ENCODE data around the gene TNFAIP3. TPM values are rescaled to one million over a fixed set of nuclear protein-coding genes. Genes with fewer than 3 reads are reported as not detected.
"Not testable (repeated sequence)": the region's sequence is repeated elsewhere in the genome, so short reads cannot be mapped to it uniquely, and the experiment has no call there.

The TNFAIP3 gene
- total and polyA plus RNA-seq, 2 experiments from 2014 or later, result 73.4 to 141 TPM

DNA sequence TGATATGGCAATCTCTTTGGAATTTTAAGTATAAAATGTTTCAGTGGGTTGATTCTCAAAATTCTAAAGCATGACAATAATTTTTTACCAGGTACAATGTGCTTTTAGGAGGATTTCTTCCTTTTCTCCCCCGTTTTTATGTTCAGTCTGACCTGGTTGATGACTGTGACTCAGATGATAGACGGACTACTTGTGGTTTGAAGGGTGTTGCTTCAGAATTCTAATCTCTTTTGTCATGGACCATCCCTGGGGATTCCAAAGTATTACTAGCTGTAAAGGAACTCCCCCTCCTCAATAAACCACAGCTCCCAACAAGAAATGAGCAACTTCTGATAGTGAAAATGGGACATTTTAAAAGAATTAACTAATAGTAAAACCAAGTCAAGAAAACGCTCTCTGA, 34.9 kb upstream of the TNFAIP3 start:
- no peaks in the 10 kb centered on the region for H3K9me3 ChIP-seq (ENCODE audit: low read depth)
- H4K20me1 ChIP-seq (ENCODE audit: insufficient read depth, poor library complexity, severe bottlenecking), result no peaks in the 10 kb centered on the region
- 62% methylated on average over 3 of the region's 3 CpGs for WGBS (ENCODE audit: low lambda C conversion rate, missing lambda C conversion rate)
- TF ChIP-seq EZH2 (IDR thresholded peaks at IDR 0.05; ENCODE audit: borderline replicate concordance), result no peak
- TF ChIP-seq EZH2phosphoT487 (IDR thresholded peaks at IDR 0.05; ENCODE audit: low read depth, severe bottlenecking, unreplicated experiment), result no peak
- TF ChIP-seq, protein P1, sequence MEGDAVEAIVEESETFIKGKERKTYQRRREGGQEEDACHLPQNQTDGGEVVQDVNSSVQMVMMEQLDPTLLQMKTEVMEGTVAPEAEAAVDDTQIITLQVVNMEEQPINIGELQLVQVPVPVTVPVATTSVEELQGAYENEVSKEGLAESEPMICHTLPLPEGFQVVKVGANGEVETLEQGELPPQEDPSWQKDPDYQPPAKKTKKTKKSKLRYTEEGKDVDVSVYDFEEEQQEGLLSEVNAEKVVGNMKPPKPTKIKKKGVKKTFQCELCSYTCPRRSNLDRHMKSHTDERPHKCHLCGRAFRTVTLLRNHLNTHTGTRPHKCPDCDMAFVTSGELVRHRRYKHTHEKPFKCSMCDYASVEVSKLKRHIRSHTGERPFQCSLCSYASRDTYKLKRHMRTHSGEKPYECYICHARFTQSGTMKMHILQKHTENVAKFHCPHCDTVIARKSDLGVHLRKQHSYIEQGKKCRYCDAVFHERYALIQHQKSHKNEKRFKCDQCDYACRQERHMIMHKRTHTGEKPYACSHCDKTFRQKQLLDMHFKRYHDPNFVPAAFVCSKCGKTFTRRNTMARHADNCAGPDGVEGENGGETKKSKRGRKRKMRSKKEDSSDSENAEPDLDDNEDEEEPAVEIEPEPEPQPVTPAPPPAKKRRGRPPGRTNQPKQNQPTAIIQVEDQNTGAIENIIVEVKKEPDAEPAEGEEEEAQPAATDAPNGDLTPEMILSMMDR (IDR thresholded peaks at IDR 0.05; ENCODE audit: poor library complexity), result no peak
- no peak overlapping the region for H3K4me3 ChIP-seq
- H3K27ac ChIP-seq, result no peak overlapping the region
- no peaks in the 10 kb centered on the region for H3K79me2 ChIP-seq
- no peak overlapping the region for H3K4me2 ChIP-seq
- H3K4me1 ChIP-seq (ENCODE audit: insufficient read depth), result no peaks in the 10 kb centered on the region
- H3K9me2 ChIP-seq (replicated peaks; ENCODE audit: insufficient read depth), result no peaks in the 10 kb centered on the region
- no peak for DNase-seq (ENCODE audit: low spot score)
- no peaks in the 10 kb centered on the region for H3K27me3 ChIP-seq
- no peak overlapping the region for H2AFZ ChIP-seq
- no peaks in the 10 kb centered on the region for H3K36me3 ChIP-seq (replicated peaks; ENCODE audit: insufficient read depth, low read depth)

DNA sequence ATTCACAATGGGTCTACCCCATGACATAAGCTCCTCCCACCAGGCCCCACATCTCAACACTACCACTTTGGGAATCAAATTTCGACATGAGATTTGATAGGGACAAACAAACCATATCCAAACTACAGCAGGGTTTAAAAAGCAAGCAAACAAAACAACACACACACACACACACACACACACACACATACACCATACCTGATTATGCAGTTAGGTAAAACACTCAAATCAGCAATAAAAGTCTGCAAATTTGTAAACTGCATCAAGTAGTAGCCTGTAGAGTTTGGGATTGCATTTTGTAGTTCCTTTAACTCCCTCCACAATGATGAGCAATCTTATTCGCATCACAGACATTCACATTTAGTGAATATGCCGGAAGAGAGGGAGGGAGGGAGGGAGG, 32.6 kb upstream of the TNFAIP3 start:
- Histone ChIP-seq H3K36me3 (replicated peaks; ENCODE audit: insufficient read depth, low read depth) (no peaks in the 10 kb centered on the region), H3K4me1 (ENCODE audit: insufficient read depth) (no peaks in the 10 kb centered on the region), H4K20me1 (ENCODE audit: insufficient read depth, poor library complexity, severe bottlenecking) (no peaks in the 10 kb centered on the region), H3K4me2 (no peak overlapping the region), H3K9me2 (replicated peaks; ENCODE audit: insufficient read depth) (no peaks in the 10 kb centered on the region), H3K9me3 (ENCODE audit: low read depth) (no peaks in the 10 kb centered on the region), H3K4me3 (no peak overlapping the region), H3K27ac (no peak overlapping the region), H3K79me2 (no peaks in the 10 kb centered on the region), H3K27me3 (no peaks in the 10 kb centered on the region), H2AFZ (no peak overlapping the region)
- DNase-seq (ENCODE audit: low spot score), result no peak
- 97% methylated on average over 3 of the region's 3 CpGs for WGBS (ENCODE audit: low lambda C conversion rate, missing lambda C conversion rate)
- TF ChIP-seq, protein P1 (IDR thresholded peaks at IDR 0.05; ENCODE audit: poor library complexity), result no peak

DNA sequence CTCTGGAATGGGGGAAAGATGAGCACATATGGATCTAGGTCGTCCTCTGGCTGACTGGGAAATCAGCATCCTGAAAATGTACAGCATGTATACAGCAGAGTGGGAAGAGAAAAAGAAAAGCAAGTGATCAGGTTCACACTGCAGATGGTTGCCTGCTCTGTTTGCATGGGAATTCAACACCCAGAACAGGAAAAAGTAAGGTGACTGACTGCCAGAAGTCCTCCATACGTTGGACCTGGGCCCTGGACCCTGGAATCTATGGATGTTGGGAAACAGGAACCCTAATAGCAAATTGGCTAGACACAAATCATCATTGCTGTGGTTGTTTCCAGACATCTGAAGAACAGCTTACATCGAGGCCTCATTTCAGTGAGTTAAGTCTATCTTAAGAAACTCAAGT, 30.3 kb upstream of the TNFAIP3 start:
- Histone ChIP-seq H2AFZ (no peak overlapping the region), H3K9me2 (replicated peaks; ENCODE audit: insufficient read depth) (no peaks in the 10 kb centered on the region), H3K27me3 (no peaks in the 10 kb centered on the region), H3K4me3 (no peak overlapping the region), H4K20me1 (ENCODE audit: insufficient read depth, poor library complexity, severe bottlenecking) (no peaks in the 10 kb centered on the region), H3K79me2 (no peaks in the 10 kb centered on the region), H3K9me3 (ENCODE audit: low read depth) (peaks cover 5% of the 10 kb centered on the region), H3K4me1 (ENCODE audit: insufficient read depth) (no peaks in the 10 kb centered on the region), H3K27ac (no peak overlapping the region), H3K36me3 (replicated peaks; ENCODE audit: insufficient read depth, low read depth) (no peaks in the 10 kb centered on the region), H3K4me2 (no peak overlapping the region)
- 73% methylated on average over 3 of the region's 3 CpGs for WGBS (ENCODE audit: low lambda C conversion rate, missing lambda C conversion rate)
- TF ChIP-seq EZH2 (IDR thresholded peaks at IDR 0.05; ENCODE audit: borderline replicate concordance), result no peak
- TF ChIP-seq, protein P1 (IDR thresholded peaks at IDR 0.05; ENCODE audit: poor library complexity), result no peak
- TF ChIP-seq EZH2phosphoT487 (IDR thresholded peaks at IDR 0.05; ENCODE audit: low read depth, severe bottlenecking, unreplicated experiment), result no peak
- no peak for DNase-seq (ENCODE audit: low spot score)

DNA sequence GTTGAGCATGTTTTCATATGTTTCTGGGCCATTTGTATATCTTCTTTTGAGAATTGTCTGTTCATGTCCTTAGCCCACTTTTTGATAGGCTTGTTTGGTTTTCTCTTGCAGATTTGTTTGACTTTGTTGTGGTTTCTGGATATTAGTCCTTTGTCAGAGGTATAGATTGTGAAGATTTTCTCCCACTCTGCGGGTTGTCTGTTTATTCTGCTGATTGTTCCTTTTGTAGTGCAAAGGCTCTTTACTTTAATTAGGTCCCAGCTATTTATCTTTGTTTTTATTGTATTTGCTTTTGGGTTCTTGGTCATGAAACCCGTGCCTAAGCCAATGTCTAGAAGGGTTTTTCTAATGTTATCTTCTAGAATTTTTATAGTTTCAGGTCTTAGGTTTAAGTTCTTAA, 29.0 kb upstream of the TNFAIP3 start:
- 55% methylated on average over 2 of the region's 2 CpGs for WGBS (ENCODE audit: low lambda C conversion rate, missing lambda C conversion rate)
- not testable (repeated sequence) for H3K36me3 ChIP-seq (replicated peaks; ENCODE audit: insufficient read depth, low read depth); H3K4me1 ChIP-seq (ENCODE audit: insufficient read depth); H2AFZ ChIP-seq; H3K4me3 ChIP-seq; DNase-seq (ENCODE audit: low spot score); H3K27me3 ChIP-seq; H3K9me3 ChIP-seq (ENCODE audit: low read depth); H3K79me2 ChIP-seq; H4K20me1 ChIP-seq (ENCODE audit: insufficient read depth, poor library complexity, severe bottlenecking); H3K27ac ChIP-seq; H3K4me2 ChIP-seq; H3K9me2 ChIP-seq (replicated peaks; ENCODE audit: insufficient read depth)

DNA sequence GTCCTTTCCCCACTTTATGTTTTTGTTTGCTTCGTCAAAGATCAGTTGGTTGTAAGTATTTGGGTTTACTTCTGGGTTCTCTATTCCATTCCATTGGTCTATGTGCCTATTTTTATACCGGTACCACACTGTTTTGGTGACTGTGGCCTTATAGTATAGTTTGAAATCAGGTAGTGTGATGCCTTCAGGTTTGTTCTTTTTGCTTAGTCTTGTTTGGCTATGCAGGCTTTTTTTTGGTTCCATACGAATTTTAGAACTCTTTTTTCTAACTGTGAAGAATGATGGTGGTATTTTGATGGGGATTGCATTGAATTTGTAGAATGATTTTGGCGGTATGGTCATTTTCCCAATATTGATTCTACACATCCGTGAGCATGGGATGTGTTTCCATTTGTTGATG, 28.5 kb upstream of the TNFAIP3 start:
- H3K79me2 ChIP-seq; H3K9me3 ChIP-seq (ENCODE audit: low read depth); H2AFZ ChIP-seq; H4K20me1 ChIP-seq (ENCODE audit: insufficient read depth, poor library complexity, severe bottlenecking); H3K27me3 ChIP-seq; H3K4me1 ChIP-seq (ENCODE audit: insufficient read depth); H3K27ac ChIP-seq; H3K9me2 ChIP-seq (replicated peaks; ENCODE audit: insufficient read depth); H3K36me3 ChIP-seq (replicated peaks; ENCODE audit: insufficient read depth, low read depth); H3K4me3 ChIP-seq; H3K4me2 ChIP-seq; DNase-seq (ENCODE audit: low spot score): not testable (repeated sequence)
- WGBS (ENCODE audit: low lambda C conversion rate, missing lambda C conversion rate), result 97% methylated on average over 5 of the region's 5 CpGs

Data from hepatocyte (in vitro differentiated cells).